GM21529 (cell line): ENCODE measurements around the gene SDCCAG8.

ENCODE experiments used
- ATAC-seq: cut with Tn5 transposase; IDR thresholded peaks from one replicate; pipeline ENCODE4 v1.9.1; 2021; ENCODE audit not compliant: unreplicated experiment

The SDCCAG8 gene

GRCh38 chr1:243499248-243499647, 243.4 kb downstream of the SDCCAG8 start:
- no peak for ATAC-seq

GRCh38 chr1:243499711-243500110, 243.9 kb downstream of the SDCCAG8 start:
- no peak for ATAC-seq

GRCh38 chr1:243500512-243500911, 244.7 kb downstream of the SDCCAG8 start:
- ATAC-seq: no peak

- ATAC-seq: no peak
Observed at GRCh38 chr1:243501002-243501401, 245.2 kb downstream of the SDCCAG8 start.

- no peak for ATAC-seq
Observed at GRCh38 chr1:243503155-243503554, 247.3 kb downstream of the SDCCAG8 start.

- peak; percentile 74 for ATAC-seq
Observed at GRCh38 chr1:243505986-243506689, 250.3 kb downstream of the SDCCAG8 start.

- no peak for ATAC-seq
Observed at GRCh38 chr1:243507001-243507671, 251.3 kb downstream of the SDCCAG8 start.

GRCh38 chr1:243507672-243508302, 251.9 kb downstream of the SDCCAG8 start:
- no peak for ATAC-seq

GRCh38 chr1:243508303-243508713, 252.5 kb downstream of the SDCCAG8 start:
- peak; percentile 40 for ATAC-seq

- no peak for ATAC-seq
Observed at GRCh38 chr1:243508943-243509342, 253.1 kb downstream of the SDCCAG8 start.

GRCh38 chr1:243510928-243511327, 255.1 kb downstream of the SDCCAG8 start:
- no peak for ATAC-seq

- peak; percentile 53 for ATAC-seq
Observed at GRCh38 chr1:243513726-243514491, 258.1 kb downstream of the SDCCAG8 start.

GRCh38 chr1:243514927-243515326, 259.1 kb downstream of the SDCCAG8 start:
- ATAC-seq: no peak

GRCh38 chr1:243520831-243521230, 265.0 kb downstream of the SDCCAG8 start:
- no peak for ATAC-seq

GRCh38 chr1:243523766-243524165, 267.9 kb downstream of the SDCCAG8 start:
- ATAC-seq: no peak

- ATAC-seq: no peak
Observed at GRCh38 chr1:243525085-243525487, 269.2 kb downstream of the SDCCAG8 start.

- ATAC-seq: no peak
Observed at GRCh38 chr1:243526180-243526579, 270.3 kb downstream of the SDCCAG8 start.

- no peak for ATAC-seq
Observed at GRCh38 chr1:243528459-243529121, 272.7 kb downstream of the SDCCAG8 start.

- no peak for ATAC-seq
Observed at GRCh38 chr1:243529512-243529911, 273.7 kb downstream of the SDCCAG8 start.

GRCh38 chr1:243535014-243535413, 279.2 kb downstream of the SDCCAG8 start:
- no peak for ATAC-seq

GRCh38 chr1:243539636-243540035, 283.8 kb downstream of the SDCCAG8 start:
- ATAC-seq: no peak
